ENCODE results near the gene ECT2L. TPM values are rescaled to one million over a fixed set of nuclear protein-coding genes. Genes with fewer than 3 reads are reported as not detected.

The ECT2L gene
- total and polyA plus RNA-seq, 2 donors (not counting 1 experiment from before 2014, with no cell fraction given), result 0.17 TPM; not detected in 1

DNA sequence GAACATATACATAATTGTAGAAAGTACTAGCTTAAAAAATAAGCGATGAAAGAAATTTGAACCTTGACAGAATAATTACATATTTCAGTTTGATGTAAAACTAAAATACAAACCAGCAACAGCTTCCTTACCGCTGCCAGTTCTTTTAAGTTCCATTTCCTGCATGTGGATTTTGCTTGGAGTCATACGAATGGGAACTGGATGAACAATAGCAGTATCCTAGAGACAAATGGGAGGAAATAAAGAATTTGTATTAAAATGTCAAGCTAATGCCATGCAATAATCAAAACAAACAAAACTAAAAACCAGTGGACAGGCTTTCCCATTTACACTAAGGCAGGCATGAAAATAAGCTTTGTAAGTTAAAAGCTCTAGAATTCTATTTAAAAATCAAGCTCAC lies 125.0 kb downstream of the ECT2L start:
- no peaks in the 10 kb centered on the region for H3K79me2 ChIP-seq (ENCODE audit: control insufficient read depth, insufficient read depth, low read length)
- no peak overlapping the region for H3K9ac ChIP-seq (ENCODE audit: insufficient read depth, low read length)
- H3K9me3 ChIP-seq (ENCODE audit: control insufficient read depth, insufficient read depth, low read depth, low read length), result no peaks in the 10 kb centered on the region
- H3K36me3 ChIP-seq (ENCODE audit: control insufficient read depth, insufficient read depth, low read length), result no peaks in the 10 kb centered on the region
- TF ChIP-seq EZH2 (IDR thresholded peaks at IDR 0.05; ENCODE audit: low read length, missing control alignments), result no peak
- TF ChIP-seq, protein P1, sequence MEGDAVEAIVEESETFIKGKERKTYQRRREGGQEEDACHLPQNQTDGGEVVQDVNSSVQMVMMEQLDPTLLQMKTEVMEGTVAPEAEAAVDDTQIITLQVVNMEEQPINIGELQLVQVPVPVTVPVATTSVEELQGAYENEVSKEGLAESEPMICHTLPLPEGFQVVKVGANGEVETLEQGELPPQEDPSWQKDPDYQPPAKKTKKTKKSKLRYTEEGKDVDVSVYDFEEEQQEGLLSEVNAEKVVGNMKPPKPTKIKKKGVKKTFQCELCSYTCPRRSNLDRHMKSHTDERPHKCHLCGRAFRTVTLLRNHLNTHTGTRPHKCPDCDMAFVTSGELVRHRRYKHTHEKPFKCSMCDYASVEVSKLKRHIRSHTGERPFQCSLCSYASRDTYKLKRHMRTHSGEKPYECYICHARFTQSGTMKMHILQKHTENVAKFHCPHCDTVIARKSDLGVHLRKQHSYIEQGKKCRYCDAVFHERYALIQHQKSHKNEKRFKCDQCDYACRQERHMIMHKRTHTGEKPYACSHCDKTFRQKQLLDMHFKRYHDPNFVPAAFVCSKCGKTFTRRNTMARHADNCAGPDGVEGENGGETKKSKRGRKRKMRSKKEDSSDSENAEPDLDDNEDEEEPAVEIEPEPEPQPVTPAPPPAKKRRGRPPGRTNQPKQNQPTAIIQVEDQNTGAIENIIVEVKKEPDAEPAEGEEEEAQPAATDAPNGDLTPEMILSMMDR (conservative IDR thresholded peaks at IDR 0.05 in 1 of 2, IDR thresholded peaks at IDR 0.05 in 1 of 2; ENCODE audit: low read depth in 1 of 2, low read length in 2 of 2), result no peak
- no peak overlapping the region for H3K4me3 ChIP-seq (replicated peaks in 1 of 4; ENCODE audit: control extremely low read depth in 1 of 4, insufficient read depth in 1 of 4, low read depth in 3 of 4, low read length in 4 of 4)
- DNase-seq (ENCODE audit: low read depth in 2 of 2), result no peak
- no peak overlapping the region for H3K4me2 ChIP-seq (ENCODE audit: extremely low read depth, insufficient read depth, low read length)
- H3K4me1 ChIP-seq (ENCODE audit: control insufficient read depth, extremely low read depth, insufficient read depth, low read length), result no peaks in the 10 kb centered on the region
- no peaks in the 10 kb centered on the region for H4K20me1 ChIP-seq (ENCODE audit: control insufficient read depth, extremely low read depth, insufficient read depth, low read length)
- no peak overlapping the region for H3K27ac ChIP-seq (ENCODE audit: insufficient read depth, low read length)
- H3K27me3 ChIP-seq (ENCODE audit: control insufficient read depth, insufficient read depth, low read length), result no peaks in the 10 kb centered on the region
- no peak overlapping the region for H2AFZ ChIP-seq (ENCODE audit: low read length)

DNA sequence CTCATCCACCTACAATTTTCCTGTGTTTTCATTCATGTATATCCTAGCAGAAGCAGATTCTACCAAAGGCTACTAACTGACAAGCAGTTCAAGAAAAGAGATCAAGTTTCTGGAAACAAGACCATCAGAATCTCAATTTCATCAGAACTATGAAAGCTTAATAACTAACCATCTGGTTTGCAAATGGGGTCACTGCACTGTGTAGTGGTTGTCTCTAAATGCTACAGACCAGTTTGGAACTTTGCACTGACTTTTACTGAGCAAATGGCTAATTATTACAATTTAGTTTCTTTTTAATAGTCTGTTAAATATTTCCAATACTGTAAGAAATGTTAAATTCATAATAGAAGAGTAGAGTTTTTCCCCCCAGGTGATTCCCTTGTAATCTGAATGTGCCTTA lies 127.7 kb downstream of the ECT2L start:
- no peaks in the 10 kb centered on the region for H3K79me2 ChIP-seq (ENCODE audit: control insufficient read depth, insufficient read depth, low read length)
- H2AFZ ChIP-seq (ENCODE audit: low read length), result no peak overlapping the region
- TF ChIP-seq, protein P1 (conservative IDR thresholded peaks at IDR 0.05 in 1 of 2, IDR thresholded peaks at IDR 0.05 in 1 of 2; ENCODE audit: low read depth in 1 of 2, low read length in 2 of 2), result no peak
- no peak for TF ChIP-seq EZH2 (IDR thresholded peaks at IDR 0.05; ENCODE audit: low read length, missing control alignments)
- H3K9ac ChIP-seq (ENCODE audit: insufficient read depth, low read length), result no peak overlapping the region
- H3K36me3 ChIP-seq (ENCODE audit: control insufficient read depth, insufficient read depth, low read length), result no peaks in the 10 kb centered on the region
- H3K4me3 ChIP-seq (replicated peaks in 1 of 4; ENCODE audit: control extremely low read depth in 1 of 4, insufficient read depth in 1 of 4, low read depth in 3 of 4, low read length in 4 of 4), result no peak overlapping the region
- DNase-seq (ENCODE audit: low read depth in 2 of 2), result no peak
- H4K20me1 ChIP-seq (ENCODE audit: control insufficient read depth, extremely low read depth, insufficient read depth, low read length), result no peaks in the 10 kb centered on the region
- H3K27me3 ChIP-seq (ENCODE audit: control insufficient read depth, insufficient read depth, low read length), result no peaks in the 10 kb centered on the region
- no peak overlapping the region for H3K4me2 ChIP-seq (ENCODE audit: extremely low read depth, insufficient read depth, low read length)
- no peak overlapping the region for H3K27ac ChIP-seq (ENCODE audit: insufficient read depth, low read length)
- no peaks in the 10 kb centered on the region for H3K4me1 ChIP-seq (ENCODE audit: control insufficient read depth, extremely low read depth, insufficient read depth, low read length)
- no peaks in the 10 kb centered on the region for H3K9me3 ChIP-seq (ENCODE audit: control insufficient read depth, insufficient read depth, low read depth, low read length)

DNA sequence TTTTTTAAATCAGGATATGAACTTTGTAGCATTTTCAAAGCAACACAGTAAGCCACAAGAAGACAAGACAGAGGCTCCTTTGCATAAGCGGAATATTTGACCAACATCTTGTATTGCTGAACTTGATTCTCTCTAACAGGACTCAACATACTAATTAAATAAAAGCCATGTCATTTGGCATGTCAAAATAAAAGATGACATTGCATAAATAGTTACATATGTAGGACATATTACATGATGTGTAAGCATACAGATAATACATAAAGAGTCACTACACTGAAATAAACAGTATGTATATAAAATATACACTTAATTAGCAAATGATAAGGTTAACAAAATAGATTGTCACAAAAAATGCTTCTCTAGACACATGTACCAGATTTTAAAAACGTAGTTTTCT lies 129.9 kb downstream of the ECT2L start:
- H3K4me1 ChIP-seq (ENCODE audit: control insufficient read depth, extremely low read depth, insufficient read depth, low read length), result no peaks in the 10 kb centered on the region
- no peak overlapping the region for H3K27ac ChIP-seq (ENCODE audit: insufficient read depth, low read length)
- H2AFZ ChIP-seq (ENCODE audit: low read length), result no peak overlapping the region
- no peak overlapping the region for H3K4me3 ChIP-seq (replicated peaks in 1 of 4; ENCODE audit: control extremely low read depth in 1 of 4, insufficient read depth in 1 of 4, low read depth in 3 of 4, low read length in 4 of 4)
- no peaks in the 10 kb centered on the region for H3K27me3 ChIP-seq (ENCODE audit: control insufficient read depth, insufficient read depth, low read length)
- H3K36me3 ChIP-seq (ENCODE audit: control insufficient read depth, insufficient read depth, low read length), result no peaks in the 10 kb centered on the region
- DNase-seq (ENCODE audit: low read depth in 2 of 2), result no peak
- H4K20me1 ChIP-seq (ENCODE audit: control insufficient read depth, extremely low read depth, insufficient read depth, low read length), result no peaks in the 10 kb centered on the region
- no peaks in the 10 kb centered on the region for H3K9me3 ChIP-seq (ENCODE audit: control insufficient read depth, insufficient read depth, low read depth, low read length)
- no peak overlapping the region for H3K9ac ChIP-seq (ENCODE audit: insufficient read depth, low read length)
- TF ChIP-seq, protein P1 (conservative IDR thresholded peaks at IDR 0.05 in 1 of 2, IDR thresholded peaks at IDR 0.05 in 1 of 2; ENCODE audit: low read depth in 1 of 2, low read length in 2 of 2), result no peak
- no peak for TF ChIP-seq EZH2 (IDR thresholded peaks at IDR 0.05; ENCODE audit: low read length, missing control alignments)
- no peak overlapping the region for H3K4me2 ChIP-seq (ENCODE audit: extremely low read depth, insufficient read depth, low read length)
- no peaks in the 10 kb centered on the region for H3K79me2 ChIP-seq (ENCODE audit: control insufficient read depth, insufficient read depth, low read length)
